SK-N-SH (cell line): Measurements from ENCODE around the gene ORC3. TPM values are rescaled to one million over a fixed set of nuclear protein-coding genes. Genes with fewer than 3 reads are reported as not detected.

Experiments used
- CTCF ChIA-PET: fragments of 300-600, 350-600 bp; formaldehyde crosslinking; extraction: SDS; loops from one replicate; lab custom pipeline; 2021; lab: Yijun Ruan, JAX
- POLR2A ChIA-PET: fragments of 350-600 bp; sonication (Branson Sonifier 250); formaldehyde crosslinking; extraction: SDS; loops from one replicate; lab custom pipeline; 2020; ENCODE audit warnings: antibody characterized with exemption, inconsistent platforms; lab: Yijun Ruan, JAX
- DNase-seq: peaks from one replicate; pipeline ENCODE4 v3.0.0; 2012
- H2AFZ ChIP-seq: fragments of 200-600 bp; sonication (generic); 2 replicates; pipeline ENCODE4 v1.8.1; 2016; ENCODE audit warnings: antibody characterized with exemption, mild to moderate bottlenecking, low read depth
- H3F3A ChIP-seq: fragments of 200-600 bp; sonication (generic); replicated peaks from 2 replicates; pipeline ENCODE3; 2016; ENCODE audit warnings: antibody characterized with exemption, mild to moderate bottlenecking; ENCODE audit not compliant: insufficient read depth
- H3K27ac ChIP-seq, 2 experiments: fragments of 200-500 bp in 1 of 2; fragments of 200-600 bp in 1 of 2; sonication (Bioruptor generic) in 1 of 2; sonication (generic), shearing (Covaris generic) in 1 of 2; 2 replicates each; pipeline versions ENCODE4 v1.5.1 to v1.6.1; 2014 to 2016; ENCODE audit warnings: low read depth in 2 of 2, inconsistent platforms in 1 of 2, low read length in 1 of 2, mild to moderate bottlenecking in 1 of 2, mixed read lengths in 1 of 2
- H3K27me3 ChIP-seq: fragments of 200-600 bp; sonication (generic), shearing (Covaris generic); 2 replicates; pipeline ENCODE4 v1.6.1; 2016; ENCODE audit warnings: mixed run types; ENCODE audit not compliant: insufficient read depth
- H3K36me3 ChIP-seq, 2 experiments: fragments of 200-500 bp in 1 of 2; fragments of 200-600 bp in 1 of 2; sonication (Bioruptor generic) in 1 of 2; sonication (generic) in 1 of 2; replicated peaks in 1 of 2; 2 replicates each; pipeline versions ENCODE3 to v1.5.1; 2014 to 2016; ENCODE audit warnings: low read length in 1 of 2, mild to moderate bottlenecking in 1 of 2; ENCODE audit not compliant: insufficient read depth in 2 of 2, control insufficient read depth in 1 of 2
- H3K4me1 ChIP-seq, 2 experiments: fragments of 200-500 bp in 1 of 2; fragments of 200-600 bp in 1 of 2; sonication (Bioruptor generic) in 1 of 2; sonication (generic), shearing (Covaris generic) in 1 of 2; 2 replicates each; pipeline versions ENCODE4 v1.5.1 to v1.6.1; 2014 to 2016; ENCODE audit warnings: low read depth in 1 of 2, low read length in 1 of 2, mixed run types in 1 of 2; ENCODE audit not compliant: insufficient read depth in 2 of 2, control insufficient read depth in 1 of 2
- H3K4me2 ChIP-seq: fragments of 200-600 bp; sonication (generic), shearing (Covaris generic); 2 replicates; pipeline ENCODE4 v1.6.1; 2017; ENCODE audit warnings: mixed run types
- H3K4me3 ChIP-seq, 2 experiments: fragments of 200-500 bp in 1 of 2; fragments of 200-600 bp in 1 of 2; sonication (Bioruptor generic) in 1 of 2; sonication (generic), shearing (Covaris generic) in 1 of 2; 2 replicates each; pipeline versions ENCODE4 v1.5.1 to v1.8.1; 2014 to 2016; ENCODE audit warnings: low read depth in 2 of 2, inconsistent platforms in 1 of 2, low read length in 1 of 2, mild to moderate bottlenecking in 1 of 2, mixed read lengths in 1 of 2, moderate library complexity in 1 of 2
- H3K79me2 ChIP-seq: fragments of 200-600 bp; sonication (generic); 2 replicates; pipeline ENCODE4 v1.8.1; 2017; ENCODE audit warnings: mild to moderate bottlenecking; ENCODE audit not compliant: insufficient read depth
- H3K9ac ChIP-seq: fragments of 200-600 bp; sonication (generic); 2 replicates; pipeline ENCODE4 v1.6.1; 2017; ENCODE audit warnings: mixed run types
- H3K9me2 ChIP-seq: fragments of 200-600 bp; sonication (generic); 2 replicates; pipeline ENCODE4 v1.6.1; 2017; ENCODE audit warnings: mixed run types
- H3K9me3 ChIP-seq: fragments of 200-600 bp; sonication (generic); 2 replicates; pipeline ENCODE4 v1.6.1; 2017; ENCODE audit warnings: mixed run types, mild to moderate bottlenecking, moderate library complexity
- H4K20me1 ChIP-seq: fragments of 200-600 bp; sonication (generic); 2 replicates; pipeline ENCODE4 v1.6.1; 2017; ENCODE audit warnings: mild to moderate bottlenecking, mixed run types; ENCODE audit not compliant: insufficient read depth
- CTCF ChIP-seq: fragments of 200-600 bp; sonication (generic); IDR thresholded peaks from 2 replicates; pipeline ENCODE4 v1.6.1; 2017; ENCODE audit warnings: antibody characterized with exemption, mild to moderate bottlenecking, moderate library complexity
- ELF1 ChIP-seq: IDR thresholded peaks from 2 replicates; pipeline ENCODE4 v1.4.0; 2012
- GABPA ChIP-seq: IDR thresholded peaks from 2 replicates; pipeline ENCODE4 v1.4.0; 2012; ENCODE audit warnings: low read depth, mild to moderate bottlenecking
- GATA2 ChIP-seq: sonication (generic); formaldehyde crosslinking; IDR thresholded peaks from 2 replicates; pipeline ENCODE4 v1.5.0; 2020; ENCODE audit warnings: mild to moderate bottlenecking, missing genetic modification reagents
- MAX ChIP-seq: IDR thresholded peaks from 2 replicates; pipeline ENCODE4 v1.4.0; 2012; ENCODE audit warnings: low read depth
- MEF2A ChIP-seq: IDR thresholded peaks from 2 replicates; pipeline ENCODE4 v1.4.0; 2012; ENCODE audit warnings: low read depth, borderline replicate concordance
- PBX3 ChIP-seq: IDR thresholded peaks from 2 replicates; pipeline ENCODE4; 2012
- POLR2AphosphoS5 ChIP-seq: IDR thresholded peaks from 2 replicates; pipeline ENCODE4 v1.6.1; 2012; ENCODE audit warnings: low read depth, low read length
- RAD21 ChIP-seq: IDR thresholded peaks from 2 replicates; pipeline ENCODE4 v1.6.1; 2012; ENCODE audit warnings: mild to moderate bottlenecking, low read length
- RCOR1 ChIP-seq: fragments of 150-350 bp; IDR thresholded peaks from 2 replicates; pipeline ENCODE4 v1.6.1; 2017; ENCODE audit warnings: antibody characterized with exemption, low read length
- RXRA ChIP-seq: IDR thresholded peaks from 2 replicates; pipeline ENCODE4 v1.4.0; 2012; ENCODE audit warnings: low read depth, mild to moderate bottlenecking, borderline replicate concordance
- SIN3A ChIP-seq: IDR thresholded peaks from 2 replicates; pipeline ENCODE4 v1.6.1; 2012; ENCODE audit warnings: low read depth, mild to moderate bottlenecking, low read length, moderate library complexity, borderline replicate concordance
- TCF12 ChIP-seq: IDR thresholded peaks from 2 replicates; pipeline ENCODE4 v1.4.0; 2012
- USF1 ChIP-seq: IDR thresholded peaks from 2 replicates; pipeline ENCODE4 v1.4.0; 2012; ENCODE audit warnings: low read depth, borderline replicate concordance
- USF2 ChIP-seq: fragments of 150-350 bp; IDR thresholded peaks from 2 replicates; pipeline ENCODE4 v1.6.1; 2017; ENCODE audit warnings: antibody characterized with exemption, low read length, low read depth, borderline replicate concordance
- WGBS: methylation state at CpG from one replicate; pipeline ENCODE4 v1.1.6; 2017; ENCODE audit warnings: low lambda C conversion rate; 5-methylcytosine and 5-hydroxymethylcytosine counted together
- polyA plus RNA-seq, 3 experiments: library from polyadenylated mRNA; depleted of rRNA; stranded (reverse); fragments of >200 nt; gene quantifications; 2 replicates each; pipeline ENCODE4 v1.2.3, GENCODE V29; 2012

ORC3 gene
- polyA plus RNA-seq, 1 of the 3 experiments (the other 2 are of a cell fraction) = 13.3 TPM

GRCh38 chr6:87551799-87552198, 38.1 kb upstream of the ORC3 start:
- WGBS = 93% methylated on average over 2 of the region's 2 CpGs
- Histone ChIP-seq H3K36me3 (peaks cover 57 to 62% of the 10 kb centered on the region in 2 experiments), H3K9ac (no peak overlapping the region), H2AFZ (no peak overlapping the region), H3K4me1 (no peaks in the 10 kb centered on the region; a peak in 1 of 4 replicates), H3K27ac (no peak overlapping the region), H3K9me2 (no peaks in the 10 kb centered on the region), H3F3A (no peaks in the 10 kb centered on the region), H3K27me3 (no peaks in the 10 kb centered on the region), H4K20me1 (no peaks in the 10 kb centered on the region), H3K79me2 (peaks cover 10% of the 10 kb centered on the region; the same call in 1 of the 2 replicates), H3K4me2 (no peak overlapping the region), H3K4me3 (no peak overlapping the region), H3K9me3 (no peaks in the 10 kb centered on the region)
- DNase-seq = no peak
- POLR2A ChIA-PET = no interaction called here
- CTCF ChIA-PET = no interaction called here
- no peak for TF ChIP-seq TCF12
- TF ChIP-seq USF2 = no peak
- no peak for TF ChIP-seq RXRA
- TF ChIP-seq GATA2 (CRISPR knock-in tag) = no peak
- TF ChIP-seq MAX = no peak
- no peak for TF ChIP-seq POLR2AphosphoS5
- TF ChIP-seq GABPA = no peak
- TF ChIP-seq SIN3A = no peak

GRCh38 chr6:87553159-87553765, 36.7 kb upstream of the ORC3 start:
- H3K9me2 ChIP-seq = no peaks in the 10 kb centered on the region
- POLR2A ChIA-PET = no interaction called here
- H2AFZ ChIP-seq = no peak overlapping the region
- H3F3A ChIP-seq = no peaks in the 10 kb centered on the region
- H3K9ac ChIP-seq = no peak overlapping the region
- H3K27ac ChIP-seq = no peak overlapping the region
- H3K4me3 ChIP-seq = no peak overlapping the region
- WGBS = 85% methylated on average over 4 of the region's 4 CpGs
- H3K9me3 ChIP-seq = no peaks in the 10 kb centered on the region
- DNase-seq = no peak
- TF ChIP-seq MEF2A = no peak
- TF ChIP-seq GATA2 (CRISPR knock-in tag) = no peak
- no peak for TF ChIP-seq PBX3
- no peak for TF ChIP-seq RAD21
- no peak for TF ChIP-seq GABPA
- no peak for TF ChIP-seq USF1
- TF ChIP-seq MAX = no peak
- TF ChIP-seq ELF1 = no peak
- TF ChIP-seq RXRA = no peak
- no peak for TF ChIP-seq RCOR1
- TF ChIP-seq CTCF = no peak
- CTCF ChIA-PET = no interaction called here
- peaks cover 12% of the 10 kb centered on the region; the same call in 1 of the 2 replicates for H3K79me2 ChIP-seq
- H4K20me1 ChIP-seq = no peaks in the 10 kb centered on the region
- no peaks in the 10 kb centered on the region for H3K4me1 ChIP-seq
- no peak overlapping the region for H3K4me2 ChIP-seq
- H3K36me3 ChIP-seq = peaks cover 56 to 63% of the 10 kb centered on the region in 2 experiments
- no peaks in the 10 kb centered on the region for H3K27me3 ChIP-seq
